GM13977 (cell line): ENCODE results near the gene IRF2.

Experiments used
- DNase-seq: peaks from one replicate; pipeline ENCODE4 v3.0.0; 2012; ENCODE audit warnings: low spot score
- CTCF ChIP-seq: IDR thresholded peaks from 2 replicates; pipeline ENCODE4 v1.5.1; 2012; ENCODE audit warnings: mild to moderate bottlenecking, control low read depth; ENCODE audit not compliant: insufficient read depth; ENCODE audit errors: extremely low read depth, missing control alignments
- in situ Hi-C: fragments of 300-500 bp; cut with MboI; formaldehyde crosslinking; loops from one replicate; pipeline ENCODE4 v1.12.0; 2022; ENCODE audit warnings: low sequenced_read_pairs, low pct_unique_long_range_greater_than_20kb, mixed read lengths, inconsistent platforms; ENCODE audit not compliant: unreplicated experiment

Gene IRF2

DNA sequence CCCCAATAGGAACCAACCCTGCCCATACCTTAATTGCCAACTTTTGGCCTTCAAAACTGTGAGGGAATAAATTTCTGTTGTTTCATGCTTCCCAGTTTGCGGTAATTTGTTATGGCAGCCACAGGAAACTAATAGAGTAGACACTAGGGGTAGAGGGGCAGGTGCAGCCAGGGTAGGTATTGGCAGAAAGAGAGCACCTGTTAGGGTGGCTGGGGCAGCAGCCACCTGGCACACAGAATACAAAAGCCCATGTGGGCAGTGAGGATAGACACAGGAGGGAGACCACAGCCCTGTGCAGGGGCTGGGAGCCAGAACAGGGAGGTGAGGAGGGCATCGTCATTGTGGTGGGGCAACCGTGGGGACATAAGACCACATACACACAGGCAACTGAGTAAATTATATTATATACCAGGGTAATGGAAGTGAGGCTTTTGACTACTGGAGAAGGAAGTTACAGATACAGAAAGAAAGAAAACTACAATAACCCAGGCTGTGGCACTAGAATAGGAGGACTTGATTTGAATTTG, 28.2 kb downstream of the IRF2 start:
- in situ Hi-C loops: no loop called here
- no peak for TF ChIP-seq CTCF
- no peak for DNase-seq

GRCh38 chr4:184444953-184445309, 29.4 kb downstream of the IRF2 start:
- peak; percentile 73 for DNase-seq
- peak; percentile 10 for TF ChIP-seq CTCF
- in situ Hi-C loops: no loop called here

GRCh38 chr4:184444215-184444952, 30.0 kb downstream of the IRF2 start:
- TF ChIP-seq CTCF: no peak
- DNase-seq: no peak
- in situ Hi-C loops: no loop called here

- no peak for TF ChIP-seq CTCF
- in situ Hi-C loops: no loop called here
- no peak for DNase-seq
These were observed 31.0 kb downstream of the IRF2 start for GRCh38 chr4:184443318-184443717.

- no peak for DNase-seq
- in situ Hi-C loops: no loop called here
- no peak for TF ChIP-seq CTCF
These were observed 32.1 kb downstream of the IRF2 start for GRCh38 chr4:184442314-184442635.

DNA sequence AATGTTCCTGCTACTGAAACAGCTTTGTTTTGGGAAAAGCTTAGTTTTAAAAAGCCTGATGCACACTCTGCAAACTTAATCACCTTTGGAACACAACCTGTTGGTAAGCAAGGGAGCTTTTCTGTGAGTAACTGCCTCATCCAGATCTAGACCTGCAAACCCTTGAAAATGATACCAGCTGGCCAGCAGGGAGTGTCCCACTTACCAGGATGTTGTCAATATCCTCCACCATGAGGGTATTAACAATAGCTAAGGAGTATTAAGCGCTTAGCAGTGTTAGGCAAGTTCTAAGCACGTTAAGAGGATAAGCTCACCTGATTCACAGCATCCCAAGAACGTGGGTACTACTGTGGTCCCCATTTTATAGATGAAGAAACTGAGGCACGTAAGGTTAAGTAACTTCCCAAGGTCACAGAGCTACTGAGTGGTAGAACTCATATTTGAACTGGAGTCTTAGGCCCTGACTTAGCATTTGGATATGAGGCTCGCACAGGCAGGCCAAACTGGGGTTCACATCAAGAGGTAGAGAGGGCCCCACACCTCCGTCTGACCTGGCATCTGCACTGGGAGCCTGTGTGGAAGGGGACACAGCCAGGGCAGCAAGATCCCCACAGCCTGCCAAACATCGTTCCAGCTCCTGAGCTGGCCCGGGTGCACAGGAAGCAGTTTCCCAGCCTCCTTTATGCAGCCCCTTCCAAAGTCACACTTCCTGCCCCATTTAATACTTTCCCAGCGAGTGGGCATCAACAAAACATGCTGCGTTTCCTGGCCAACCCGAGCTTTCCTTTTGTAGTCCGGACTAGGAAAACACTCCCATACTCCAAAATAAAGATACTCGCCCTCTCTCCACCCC, 32.7 kb downstream of the IRF2 start:
- no peak for DNase-seq
- no peak for TF ChIP-seq CTCF
- in situ Hi-C loops: no loop called here
